CD14-positive monocyte (primary cell): ENCODE measurements around the gene TNFRSF9. TPM values are rescaled to one million over a fixed set of nuclear protein-coding genes. Genes with fewer than 3 reads are reported as not detected.

Source experiments
- DNase-seq, 3 donors: peaks; one replicate each; pipeline ENCODE4 v3.0.0-alpha.2; 2011 to 2022
- H2AFZ ChIP-seq: 2 replicates; pipeline ENCODE4 v1.6.0; 2012; ENCODE audit warnings: mild to moderate bottlenecking, low read depth, low read length, inconsistent platforms; ENCODE audit not compliant: insufficient read depth, poor library complexity, severe bottlenecking
- H3K27ac ChIP-seq, 2 donors: 1 replicate in 1 of 2; 2 replicates in 1 of 2; pipeline ENCODE4 v1.5.1; 2012 to 2013; ENCODE audit warnings: low read length in 2 of 2, control low read depth in 1 of 2, inconsistent platforms in 1 of 2, low read depth in 1 of 2, mild to moderate bottlenecking in 1 of 2
- H3K27me3 ChIP-seq, 2 donors: one replicate each; pipeline versions ENCODE4 v1.6.0 to v1.6.1; 2011 to 2013; ENCODE audit warnings: low read length in 2 of 2; ENCODE audit not compliant: control insufficient read depth in 2 of 2, insufficient read depth in 2 of 2
- H3K36me3 ChIP-seq, 2 donors: replicated peaks in 1 of 2; 1 replicate in 1 of 2; 2 replicates in 1 of 2; pipeline versions ENCODE4 v1.5.1 to v1.6.1; 2012 to 2013; ENCODE audit warnings: low read length in 2 of 2, control low read depth in 1 of 2, inconsistent platforms in 1 of 2, mild to moderate bottlenecking in 1 of 2; ENCODE audit not compliant: insufficient read depth in 2 of 2, control insufficient read depth in 1 of 2
- H3K4me1 ChIP-seq, 2 donors: 1 replicate in 1 of 2; 2 replicates in 1 of 2; pipeline versions ENCODE4 v1.5.1 to v1.6.1; 2012 to 2013; ENCODE audit warnings: low read length in 2 of 2, control low read depth in 1 of 2, inconsistent platforms in 1 of 2, mild to moderate bottlenecking in 1 of 2, moderate library complexity in 1 of 2; ENCODE audit not compliant: insufficient read depth in 2 of 2, control insufficient read depth in 1 of 2
- H3K4me2 ChIP-seq: replicated peaks from 2 replicates; pipeline ENCODE3; 2012; ENCODE audit warnings: low read length, moderate library complexity, mild to moderate bottlenecking; ENCODE audit not compliant: poor library complexity, severe bottlenecking; ENCODE audit errors: extremely low read depth
- H3K4me3 ChIP-seq, 3 experiments: fragments of 200-600 bp in 1 of 3; sonication (generic) in 1 of 3; replicated peaks in 1 of 3; 1 replicate in 2 of 3; 2 replicates in 1 of 3; pipeline ENCODE4 v1.5.1; 2011 to 2013; ENCODE audit warnings: low read length in 3 of 3, mild to moderate bottlenecking in 3 of 3, control low read depth in 2 of 3, low read depth in 2 of 3, inconsistent platforms in 1 of 3, moderate library complexity in 1 of 3
- H3K79me2 ChIP-seq: 2 replicates; pipeline ENCODE4 v1.6.0; 2012; ENCODE audit warnings: mild to moderate bottlenecking, control low read depth, inconsistent platforms, low read length, moderate library complexity; ENCODE audit not compliant: insufficient read depth
- H3K9ac ChIP-seq: 2 replicates; pipeline ENCODE4 v1.6.0; 2017; ENCODE audit warnings: low read length, mild to moderate bottlenecking; ENCODE audit not compliant: insufficient read depth, poor library complexity, severe bottlenecking
- H3K9me3 ChIP-seq, 2 donors: replicated peaks in 1 of 2; 1 replicate in 1 of 2; 2 replicates in 1 of 2; pipeline versions ENCODE4 v1.5.1 to v1.6.1; 2012 to 2013; ENCODE audit warnings: low read length in 2 of 2, control low read depth in 1 of 2; ENCODE audit not compliant: control insufficient read depth in 1 of 2, insufficient read depth in 1 of 2
- H4K20me1 ChIP-seq: 2 replicates; pipeline ENCODE4 v1.6.0; 2012; ENCODE audit warnings: mild to moderate bottlenecking, low read length, control low read depth, moderate library complexity; ENCODE audit not compliant: insufficient read depth
- H3K27ac Mint-ChIP-seq, 7 donors: one replicate each; pipeline ENCODE4 v1.8.0; 2020; ENCODE audit warnings: mild to moderate bottlenecking in 7 of 7, mixed read lengths in 7 of 7, moderate library complexity in 6 of 7, inconsistent platforms in 2 of 7
- H3K27me3 Mint-ChIP-seq, 3 donors: one replicate each; pipeline ENCODE4 v1.8.0; 2021 to 2022; ENCODE audit warnings: low read depth in 3 of 3, mild to moderate bottlenecking in 3 of 3, mixed read lengths in 3 of 3, moderate library complexity in 3 of 3, inconsistent platforms in 1 of 3
- H3K36me3 Mint-ChIP-seq, 2 donors: one replicate each; pipeline ENCODE4 v1.8.0; 2020; ENCODE audit warnings: mixed read lengths in 2 of 2, inconsistent platforms in 1 of 2, mild to moderate bottlenecking in 1 of 2
- H3K4me1 Mint-ChIP-seq: one replicate; pipeline ENCODE4 v1.8.0; 2020; ENCODE audit warnings: mild to moderate bottlenecking, mixed read lengths
- H3K4me3 Mint-ChIP-seq, 2 donors: one replicate each; pipeline ENCODE4 v1.8.0; 2020; ENCODE audit warnings: mild to moderate bottlenecking in 2 of 2, mixed read lengths in 2 of 2, moderate library complexity in 1 of 2
- H3K9me3 Mint-ChIP-seq, 7 donors: one replicate each; pipeline ENCODE4 v1.8.0; 2020 to 2022; ENCODE audit warnings: mixed read lengths in 7 of 7, mild to moderate bottlenecking in 6 of 7, moderate library complexity in 6 of 7, inconsistent platforms in 2 of 7
- CTCF ChIP-seq: fragments of 200-600 bp; IDR thresholded peaks from one replicate; pipeline ENCODE4 v1.8.0; 2022; ENCODE audit warnings: antibody characterized with exemption, mild to moderate bottlenecking
- WGBS: methylation state at CpG from one replicate; pipeline ENCODE4 v1.1.5; 2013; ENCODE audit warnings: missing lambda C conversion rate; ENCODE audit not compliant: insufficient coverage; 5-methylcytosine and 5-hydroxymethylcytosine counted together
- intact Hi-C, 2 donors: fragments of 100-400 bp; cut with micrococcal nuclease; formaldehyde crosslinking; loops; one replicate each; pipeline versions ENCODE4 v1.15.0 to v1.15.1; 2023
- polyA plus RNA-seq, 3 donors: library from polyadenylated mRNA; depleted of rRNA in 1 of 3; unstranded in 2 of 3; stranded (reverse) in 1 of 3; fragments of 300-500 nt in 2 of 3; fragments of >200 nt in 1 of 3; fragmentation: Illumina TruSeq in 2 of 3; gene quantifications; 1 replicate in 2 of 3; 2 replicates in 1 of 3; pipeline ENCODE4 v1.2.3, GENCODE V29; 2012 to 2021

Gene TNFRSF9
- polyA plus RNA-seq, 3 donors, result 1.1 to 2.6 (median 2.6) TPM

- H3K36me3 Mint-ChIP-seq, result no peaks in the 10 kb centered on the region
- H3K4me2 ChIP-seq, result no peak overlapping the region
- no peaks in the 10 kb centered on the region for H4K20me1 ChIP-seq
- peaks cover 0 to 3% (median 0%) of the 10 kb centered on the region in 7 donors for H3K9me3 Mint-ChIP-seq
- TF ChIP-seq CTCF, result no peak
- H3K27ac ChIP-seq, result no peak overlapping the region
- H2AFZ ChIP-seq, result peak overlapping the region; percentile 71
- intact Hi-C loops, result no loop called here
- no peaks in the 10 kb centered on the region for H3K4me1 ChIP-seq
- peak overlapping the region; percentile 68 to 72 for H3K4me3 Mint-ChIP-seq
- H3K9me3 ChIP-seq, result no peaks in the 10 kb centered on the region
- no peaks in the 10 kb centered on the region for H3K27me3 ChIP-seq
- peaks cover 1 to 11% (median 6%) of the 10 kb centered on the region in 3 donors for H3K27me3 Mint-ChIP-seq
- peak in 1 of 3 donors; percentile 45 for DNase-seq
- WGBS, result 66% methylated on average over 17 of the region's 18 CpGs
- no peak overlapping the region for H3K4me3 ChIP-seq
- no peaks in the 10 kb centered on the region for H3K79me2 ChIP-seq
- H3K4me1 Mint-ChIP-seq, result peaks cover 12% of the 10 kb centered on the region
- no peaks in the 10 kb centered on the region for H3K36me3 ChIP-seq
- H3K9ac ChIP-seq, result no peak overlapping the region
- H3K27ac Mint-ChIP-seq, result peak overlapping the region in 2 of 7 donors; percentile 50 to 57
Observed at GRCh38 chr1:7912743-7913557, 27.7 kb downstream of the TNFRSF9 start.

- 100% methylated on average over 2 of the region's 3 CpGs for WGBS
- H3K4me1 Mint-ChIP-seq, result peaks cover 12% of the 10 kb centered on the region
- no peak for TF ChIP-seq CTCF
- H3K9ac ChIP-seq, result no peak overlapping the region
- H3K9me3 ChIP-seq, result no peaks in the 10 kb centered on the region
- H3K9me3 Mint-ChIP-seq, result peaks cover 0 to 3% (median 0%) of the 10 kb centered on the region in 7 donors
- H3K4me1 ChIP-seq, result no peaks in the 10 kb centered on the region
- no peak for DNase-seq
- no peak overlapping the region for H3K4me2 ChIP-seq
- H3K4me3 ChIP-seq, result no peak overlapping the region
- H3K27me3 ChIP-seq, result no peaks in the 10 kb centered on the region
- H3K36me3 ChIP-seq, result no peaks in the 10 kb centered on the region
- no peak overlapping the region for H2AFZ ChIP-seq
- peaks cover 1 to 11% (median 6%) of the 10 kb centered on the region in 3 donors for H3K27me3 Mint-ChIP-seq
- intact Hi-C loops, result no loop called here
- no peak overlapping the region for H3K27ac Mint-ChIP-seq
- no peak overlapping the region for H3K27ac ChIP-seq
- no peaks in the 10 kb centered on the region for H3K36me3 Mint-ChIP-seq
- no peaks in the 10 kb centered on the region for H4K20me1 ChIP-seq
- H3K4me3 Mint-ChIP-seq, result no peak overlapping the region
- H3K79me2 ChIP-seq, result no peaks in the 10 kb centered on the region
Observed at GRCh38 chr1:7912145-7912544, 28.5 kb downstream of the TNFRSF9 start.
